HG03196 (cell line): ENCODE data around the gene LAMTOR4.

Experiments
- ATAC-seq: cut with Tn5 transposase; IDR thresholded peaks from one replicate; pipeline ENCODE4 v1.9.1; 2021; ENCODE audit not compliant: unreplicated experiment

The LAMTOR4 gene

DNA sequence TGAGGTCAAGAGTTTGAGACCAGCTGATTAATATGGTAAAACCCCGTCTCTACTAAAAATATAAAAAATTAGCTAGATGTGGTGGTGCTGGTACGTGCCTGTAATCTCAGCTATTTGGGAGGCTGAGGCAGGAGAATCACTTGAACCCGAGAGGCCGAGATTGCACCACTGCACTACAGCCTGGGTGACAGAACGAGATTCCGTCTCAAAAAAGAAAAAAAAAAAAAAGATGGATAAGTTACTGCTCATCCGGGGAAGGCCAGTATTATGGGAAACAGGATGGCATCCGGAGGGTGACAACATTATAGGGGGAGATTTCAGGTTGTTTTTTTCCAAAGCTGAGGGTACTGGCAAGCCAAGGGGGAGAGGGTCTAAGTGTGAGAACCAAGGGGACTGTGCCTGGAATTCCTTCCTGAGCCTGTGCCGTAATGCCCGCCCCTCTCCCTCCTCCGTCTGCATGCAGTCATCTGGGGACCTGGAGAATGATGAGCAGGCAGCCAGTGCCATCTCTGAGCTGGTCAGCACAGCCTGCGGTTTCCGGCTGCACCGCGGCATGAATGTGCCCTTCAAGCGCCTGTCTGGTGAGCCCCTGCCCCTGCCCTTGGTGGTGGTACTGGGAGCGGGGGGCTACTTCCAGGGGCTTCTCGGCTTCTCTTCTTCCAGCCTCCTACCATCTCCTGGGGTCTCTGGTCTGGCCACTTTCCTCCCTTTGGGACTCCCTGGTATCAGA lies 4.4 kb downstream of the LAMTOR4 start:
- no peak for ATAC-seq

GRCh38 chr7:100153708-100154535 lies 5.2 kb downstream of the LAMTOR4 start:
- no peak for ATAC-seq

DNA sequence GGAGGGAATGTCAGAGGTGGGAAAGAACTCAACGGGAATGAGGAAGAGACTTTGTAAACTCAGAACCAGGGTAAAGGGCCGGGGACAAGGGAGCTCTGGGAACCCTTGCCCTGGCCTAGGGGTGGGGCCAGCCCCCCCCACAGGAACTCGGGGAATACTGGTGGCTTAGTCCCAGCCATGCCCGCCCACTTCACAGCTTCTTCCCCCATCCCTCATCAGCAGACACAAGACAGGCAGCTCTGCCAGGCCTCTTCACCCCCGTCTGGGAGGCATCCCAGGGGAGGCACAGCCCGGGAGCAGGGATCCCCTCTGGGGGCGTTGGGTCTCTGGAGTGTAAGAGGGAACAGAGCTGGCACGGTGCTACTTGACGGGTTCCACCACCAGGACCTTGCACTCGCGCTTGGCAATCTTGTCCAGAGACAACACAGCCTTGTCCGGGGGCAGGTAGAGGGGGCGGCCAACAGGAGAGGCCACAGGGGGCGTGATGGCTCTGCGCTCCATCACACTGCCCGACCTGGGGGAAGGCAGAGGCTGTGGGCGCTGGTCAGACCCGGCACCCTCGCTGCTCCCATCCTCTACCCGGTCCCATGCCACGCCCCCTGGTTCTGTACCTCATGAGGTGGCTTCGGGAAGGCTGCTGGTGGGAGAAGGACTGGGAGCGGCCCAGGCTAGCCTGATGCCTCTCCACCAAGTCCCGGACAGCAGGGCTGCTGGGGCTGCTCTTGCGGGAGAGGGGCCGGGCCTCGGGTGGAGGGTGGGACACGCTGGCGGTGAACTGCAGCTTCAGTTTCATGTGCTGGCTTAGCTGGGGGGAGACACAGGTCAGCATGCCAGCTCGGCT lies 6.2 kb downstream of the LAMTOR4 start:
- ATAC-seq: no peak

DNA sequence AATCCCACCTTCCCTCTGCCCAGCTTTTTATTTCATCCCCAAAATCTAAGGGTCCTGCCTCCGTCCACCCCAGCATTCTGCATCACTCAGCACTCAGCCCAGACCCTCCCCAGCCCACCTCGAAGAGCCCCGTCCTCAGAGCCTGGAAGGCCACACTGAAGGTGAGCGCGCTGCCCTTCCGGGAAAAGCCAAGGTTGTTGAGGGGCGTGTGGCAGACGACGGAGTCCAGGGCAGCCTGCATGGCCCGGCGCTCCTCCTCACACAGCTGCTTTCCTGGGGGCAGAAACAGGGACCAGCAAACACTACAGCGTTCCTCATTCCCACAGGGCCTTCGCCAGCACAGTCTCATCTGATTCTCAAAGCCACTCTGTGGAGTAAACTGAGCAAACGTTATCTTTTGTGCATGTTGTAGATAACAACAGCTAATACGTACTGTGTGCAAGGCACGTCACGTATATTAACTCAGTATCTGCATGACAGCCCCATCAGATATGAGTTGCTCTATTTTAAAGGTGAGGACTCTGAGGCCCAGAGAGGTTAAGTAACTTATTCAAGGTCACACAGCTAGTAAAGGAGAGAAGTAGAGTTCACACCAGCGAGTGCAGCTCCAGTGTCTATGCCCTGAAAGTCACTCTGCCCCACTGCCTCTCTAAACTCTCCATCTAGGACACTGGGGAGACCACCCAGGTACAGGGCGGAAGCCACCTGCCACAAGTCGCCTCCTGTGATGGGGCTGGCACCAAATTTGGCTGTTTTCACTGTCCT lies 7.0 kb downstream of the LAMTOR4 start:
- no peak for ATAC-seq

GRCh38 chr7:100156331-100157068 lies 7.8 kb downstream of the LAMTOR4 start:
- ATAC-seq: no peak

DNA sequence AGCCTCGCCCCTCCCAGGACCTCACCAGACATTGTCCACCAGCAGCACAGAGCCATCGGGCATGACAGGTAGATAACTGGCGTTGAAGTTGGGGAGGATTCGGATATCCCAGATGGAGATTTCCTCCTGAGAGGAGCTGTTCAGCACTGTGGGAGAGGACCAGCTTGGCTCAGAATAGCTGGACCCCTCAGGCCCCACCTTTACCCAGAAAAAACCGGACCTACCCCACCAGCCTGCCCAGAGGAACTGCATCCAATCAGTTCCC lies 8.3 kb downstream of the LAMTOR4 start:
- ATAC-seq: no peak

- ATAC-seq: no peak
Measured at GRCh38 chr7:100157334-100158228, 8.9 kb downstream of the LAMTOR4 start.

DNA sequence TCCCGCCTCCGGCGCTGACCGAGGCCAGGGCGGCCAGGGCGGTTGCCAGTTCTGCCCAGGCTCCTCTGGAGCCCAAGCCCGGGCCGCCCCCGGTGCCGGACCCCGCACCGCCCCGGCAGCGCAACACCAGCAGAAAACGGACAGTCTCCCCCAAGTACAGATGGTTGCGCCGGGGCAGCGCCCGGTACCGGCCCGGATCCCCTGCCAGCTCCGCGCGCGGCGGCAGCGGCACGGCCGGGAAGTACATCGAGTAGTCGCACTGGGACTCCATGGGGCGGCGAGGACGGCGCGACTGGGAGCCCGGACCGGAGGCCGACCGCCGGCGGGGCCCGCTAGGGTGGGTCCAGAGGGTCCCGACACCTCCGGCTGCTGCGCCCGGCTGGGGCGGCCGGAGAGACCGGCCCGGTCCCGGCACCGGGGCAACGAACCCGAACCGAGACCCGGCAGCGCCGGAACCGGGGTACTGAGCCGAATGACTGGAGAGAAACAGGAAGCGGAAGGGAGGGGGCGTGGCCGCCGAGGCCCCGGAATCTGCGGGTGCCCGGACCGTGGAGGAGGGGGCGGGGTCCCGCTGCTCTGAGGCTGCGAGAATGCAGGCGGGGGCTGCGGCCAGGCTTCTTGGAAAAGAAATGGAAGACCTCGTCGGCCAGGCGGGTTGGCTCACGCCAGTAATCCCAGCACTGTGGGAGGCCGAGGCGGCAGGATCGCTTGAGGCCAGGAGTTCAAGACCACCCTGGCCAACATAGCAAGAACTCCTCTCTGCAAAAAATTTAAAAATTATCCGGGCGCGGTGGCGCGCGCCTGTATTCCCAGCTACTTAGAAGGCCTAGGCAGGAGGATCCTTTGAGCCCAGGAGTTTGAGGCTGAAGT lies 9.7 kb downstream of the LAMTOR4 start, which contains the start of gene TRAPPC14:
Gene TRAPPC14, minus strand, starts transcription at position 495 of the 870 bp plus-strand sequence. Its CDS starts 224 bp downstream, at position 271.
- ATAC-seq: peak; percentile 59

- ATAC-seq: no peak
Measured at GRCh38 chr7:100159099-100159623, 10.4 kb downstream of the LAMTOR4 start.

- no peak for ATAC-seq
Measured at GRCh38 chr7:100160067-100160466, 11.3 kb downstream of the LAMTOR4 start.

DNA sequence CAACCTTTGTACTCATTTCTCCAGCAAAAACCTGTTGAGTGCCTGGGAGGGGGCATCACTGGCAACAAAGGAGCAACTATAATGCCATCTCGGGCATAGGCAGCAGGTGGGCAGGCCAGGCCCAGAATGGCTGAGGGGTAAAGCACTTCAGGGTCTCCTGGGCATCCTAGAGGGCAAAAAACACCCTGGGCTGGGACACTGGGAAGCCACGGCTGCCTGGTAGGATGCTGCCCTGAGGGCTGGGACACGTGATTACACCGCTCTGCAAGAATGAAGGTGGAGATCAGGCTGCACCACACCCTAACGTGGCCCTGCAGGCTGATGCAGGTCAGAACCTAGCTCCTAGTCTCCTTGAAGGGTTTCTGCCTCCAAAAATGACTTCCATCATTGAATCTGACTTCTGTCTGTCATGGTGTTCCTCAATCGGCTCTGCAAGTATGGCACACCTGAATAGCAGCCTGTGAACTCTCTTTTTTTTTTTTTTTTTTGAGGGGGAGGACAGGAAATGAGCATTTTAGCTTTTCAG lies 14.4 kb downstream of the LAMTOR4 start:
- ATAC-seq: no peak

GRCh38 chr7:100163871-100164270 lies 15.2 kb downstream of the LAMTOR4 start:
- ATAC-seq: no peak

DNA sequence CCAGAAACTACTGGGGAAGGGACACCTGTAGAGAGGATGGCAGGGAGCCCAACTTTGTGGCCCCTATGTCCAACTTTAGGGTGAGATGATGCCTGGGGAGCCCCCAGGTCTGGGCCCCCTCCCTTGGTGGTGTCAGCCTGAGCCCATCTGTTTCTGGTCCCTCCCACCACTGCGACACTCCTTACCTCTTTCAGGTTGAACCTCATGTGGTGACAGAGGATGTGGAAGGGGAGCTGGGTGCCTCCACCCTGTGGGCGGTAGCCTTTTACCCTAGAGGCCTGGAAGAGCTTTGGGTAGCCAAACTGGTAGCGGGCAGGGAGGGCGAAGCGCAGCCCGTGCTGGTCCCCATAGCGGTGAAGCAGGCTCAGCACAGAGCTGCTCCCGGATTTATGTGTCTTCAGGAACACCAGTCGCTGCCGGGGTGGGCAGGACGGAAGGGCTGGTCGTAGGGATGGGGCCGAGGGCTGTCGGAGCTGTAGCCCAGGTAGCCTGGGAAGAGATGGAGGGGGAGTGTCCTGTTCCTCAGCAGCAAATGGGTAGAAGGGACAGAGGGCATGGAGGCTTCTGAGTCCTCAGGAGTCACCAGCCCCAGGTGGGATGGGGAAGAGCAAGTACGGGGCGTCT lies 17.7 kb downstream of the LAMTOR4 start:
- ATAC-seq: no peak

DNA sequence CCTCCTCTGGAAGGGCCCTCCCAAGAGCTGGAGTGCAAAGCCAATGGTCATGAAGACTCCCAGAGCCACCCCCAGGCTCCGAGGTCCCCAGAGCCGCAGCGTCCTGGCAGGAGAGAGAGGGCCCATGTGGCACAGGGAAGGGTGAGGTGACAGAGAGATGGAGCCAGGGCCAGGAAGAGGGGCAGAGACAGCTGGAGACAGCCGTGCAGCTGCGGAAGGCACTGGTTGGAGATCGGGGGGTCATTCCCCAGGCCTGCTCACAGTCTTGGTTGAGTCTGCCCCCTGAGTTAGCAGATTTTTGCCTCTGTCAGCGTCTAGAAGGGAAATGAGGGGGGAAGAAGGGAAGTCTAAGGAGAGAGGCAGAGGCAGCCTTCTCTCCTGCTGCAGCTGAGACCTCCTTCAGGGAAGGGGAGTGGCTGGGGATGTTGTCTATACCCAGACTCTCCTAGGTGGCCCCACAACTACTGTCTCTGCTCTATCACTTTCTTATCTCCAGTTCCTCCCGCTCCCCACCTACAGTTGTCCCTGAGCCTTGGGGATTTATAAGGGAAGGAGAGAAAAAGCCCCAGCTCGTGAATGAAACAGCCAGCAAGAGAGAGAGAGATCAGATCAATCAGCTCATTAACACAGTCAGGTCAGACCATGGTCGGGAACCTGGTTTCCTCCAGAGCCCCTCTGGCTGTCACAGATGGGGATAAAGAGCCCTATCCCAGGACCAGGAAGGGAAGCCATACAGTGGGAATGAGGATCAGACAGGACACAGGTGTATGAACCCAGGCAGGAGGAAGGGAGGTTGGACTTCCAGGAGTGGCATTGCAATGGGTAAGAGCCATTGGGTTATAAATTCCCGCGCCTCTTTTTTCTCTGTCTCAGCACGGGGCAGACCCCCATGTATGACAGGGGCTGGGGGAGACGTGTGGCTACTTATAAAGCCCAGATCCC lies 18.5 kb downstream of the LAMTOR4 start:
- ATAC-seq: no peak

DNA sequence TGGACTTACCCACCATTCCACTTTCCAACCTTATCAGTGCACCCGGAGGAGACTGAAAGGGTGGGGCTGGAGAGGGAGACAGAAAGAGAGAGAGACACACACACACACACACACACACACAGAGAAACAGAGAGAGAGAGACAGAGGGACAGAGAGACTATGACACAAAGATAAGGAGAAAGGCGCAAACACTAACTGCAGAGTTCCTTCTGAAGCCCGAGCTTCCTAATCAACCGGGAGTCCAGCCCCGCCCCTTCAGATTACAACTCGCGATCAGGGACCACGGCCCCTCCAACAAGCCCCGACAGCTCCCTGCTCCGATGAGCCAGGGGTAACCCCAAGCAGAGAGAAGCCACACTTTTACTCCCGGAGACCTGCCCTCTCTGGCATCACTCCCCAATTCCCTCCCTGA lies 19.2 kb downstream of the LAMTOR4 start:
- no peak for ATAC-seq
